ENCODE data around the gene RYK.

DNA sequence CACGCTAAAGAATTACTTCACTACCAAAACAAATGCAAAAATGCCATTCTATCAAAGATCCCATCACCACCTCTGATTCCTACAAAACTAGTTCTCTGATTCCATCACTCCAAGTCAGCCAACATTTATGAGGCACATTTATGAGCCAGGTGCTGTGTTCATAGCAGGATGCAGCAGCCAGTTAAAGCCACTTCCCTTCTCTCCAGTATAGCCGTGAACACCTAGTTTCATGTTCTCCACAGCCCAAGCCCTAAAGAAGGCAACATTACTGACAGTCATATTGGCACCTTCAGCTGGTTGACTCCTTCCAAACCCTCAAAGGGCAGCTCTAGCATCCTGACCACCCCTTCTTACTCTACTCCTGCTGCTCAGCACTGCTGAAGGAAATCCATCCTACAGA is 36.4 kb downstream of the RYK start:
- TF ChIP-seq CTCF (IDR thresholded peaks at IDR 0.05), result no peak
- TF ChIP-seq POLR2AphosphoS5 (IDR thresholded peaks at IDR 0.05), result no peak
